HG02943 (cell line): ENCODE results near the gene CHCHD10.

Experiments used
- ATAC-seq: cut with Tn5 transposase; IDR thresholded peaks from one replicate; pipeline ENCODE4 v1.9.1; 2021; ENCODE audit warnings: mild to moderate bottlenecking, low read depth, moderate library complexity; ENCODE audit not compliant: unreplicated experiment

Gene CHCHD10

DNA sequence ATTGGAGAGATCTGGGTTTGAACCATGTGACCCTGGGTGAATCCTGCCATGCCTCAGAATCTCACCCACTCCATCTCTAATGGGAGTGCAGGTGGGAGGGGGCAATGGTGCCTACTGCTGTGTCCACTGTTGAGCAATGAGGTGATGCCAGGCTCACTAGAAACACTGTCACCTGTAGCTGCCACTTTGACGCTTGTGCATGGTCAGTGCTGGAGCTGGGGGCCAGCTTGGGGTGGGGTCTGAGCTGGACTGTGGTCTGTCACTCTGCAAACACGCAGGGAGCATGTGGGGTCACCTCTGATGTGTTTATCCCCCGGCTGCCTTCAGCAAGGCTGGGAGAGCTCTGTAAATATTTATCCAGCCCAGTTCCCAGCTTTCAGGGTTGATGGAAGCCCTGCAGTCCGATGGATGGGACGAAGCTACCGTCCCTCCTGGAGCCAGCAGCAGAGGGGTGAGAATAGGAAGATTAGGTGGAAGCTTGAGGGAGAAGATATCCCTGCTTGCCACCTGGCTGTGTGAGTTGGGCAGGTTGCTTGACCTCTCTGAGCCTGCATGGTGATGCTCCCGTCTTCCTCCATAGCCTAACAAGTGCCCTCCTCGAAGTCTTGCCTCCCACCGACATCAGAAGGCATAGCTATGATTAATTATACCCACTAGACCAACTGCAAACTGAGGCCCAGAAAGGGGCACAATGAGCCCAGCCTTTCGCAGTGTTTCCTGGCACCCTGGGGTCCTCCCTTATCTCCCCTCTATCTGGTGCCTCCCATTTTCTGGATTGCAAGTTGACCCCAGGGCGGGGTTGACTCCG, 6.5 kb upstream of the CHCHD10 start:
- ATAC-seq, result no peak

DNA sequence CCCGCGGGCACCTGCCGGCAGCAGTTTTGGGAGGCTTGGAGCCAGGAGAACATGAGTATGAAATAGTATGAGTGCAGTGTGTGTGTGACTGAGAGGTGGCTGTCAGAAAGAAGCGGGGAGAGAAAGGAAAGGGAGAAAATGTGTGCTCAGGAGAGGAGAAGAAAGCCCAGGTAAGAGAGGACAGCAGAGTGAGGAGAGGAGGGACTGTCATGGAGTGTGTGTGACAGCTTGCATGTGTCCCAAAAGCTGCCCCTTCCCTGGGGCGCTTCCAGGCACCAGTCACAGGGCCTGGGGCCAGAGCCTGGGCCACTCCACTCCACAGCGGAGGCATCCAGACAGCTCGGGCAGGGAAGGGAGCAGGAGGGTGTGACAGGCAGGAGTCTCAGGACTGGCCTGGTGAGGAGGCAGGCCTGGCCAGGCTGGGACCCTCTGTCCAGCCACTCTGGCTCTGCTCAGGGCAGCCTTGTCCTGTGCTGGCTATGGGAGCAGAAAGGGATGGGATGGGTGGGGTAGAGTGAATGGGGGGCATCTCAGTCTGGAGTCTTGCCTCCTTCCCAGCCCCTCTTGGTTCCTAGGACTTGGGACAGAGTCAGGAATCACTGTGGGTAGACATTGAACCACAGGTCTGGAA, 5.8 kb upstream of the CHCHD10 start:
- no peak for ATAC-seq

DNA sequence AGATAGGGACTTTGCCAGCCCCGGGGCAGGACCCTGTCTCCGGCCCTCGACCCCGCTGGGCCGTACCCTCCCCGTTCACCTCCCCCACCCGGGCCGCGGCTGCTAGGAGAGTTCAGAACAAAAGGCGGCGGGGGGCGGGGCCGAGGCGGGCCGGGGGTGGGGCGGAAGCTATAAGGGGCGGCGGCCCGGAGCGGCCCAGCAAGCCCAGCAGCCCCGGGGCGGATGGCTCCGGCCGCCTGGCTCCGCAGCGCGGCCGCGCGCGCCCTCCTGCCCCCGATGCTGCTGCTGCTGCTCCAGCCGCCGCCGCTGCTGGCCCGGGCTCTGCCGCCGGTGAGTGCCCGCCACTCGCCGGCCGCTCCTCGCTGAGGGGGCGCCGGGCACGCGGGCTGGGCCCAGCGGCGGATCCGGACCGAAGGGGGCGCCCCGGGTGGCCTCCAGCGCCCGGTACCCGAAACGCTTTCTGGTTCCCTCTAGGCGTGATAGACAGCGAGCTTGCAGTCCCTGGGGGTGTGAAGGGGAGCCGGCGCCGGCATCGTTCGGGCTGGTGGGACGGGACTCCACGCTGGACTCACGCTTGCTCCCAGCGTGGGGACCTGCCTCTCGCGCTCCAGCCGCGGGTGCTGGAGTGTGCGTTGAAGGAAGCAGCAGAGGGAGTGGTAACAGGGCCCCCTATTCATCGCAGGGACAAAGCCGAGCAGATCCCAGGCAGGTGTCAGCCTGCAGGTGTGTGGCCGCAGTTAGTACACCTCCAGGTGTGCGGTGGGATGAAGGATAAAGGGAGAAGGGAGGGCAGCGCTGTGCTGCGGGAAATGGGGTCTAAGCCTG, 5.1 kb upstream of the CHCHD10 start, which contains the start of gene MMP11:
Gene MMP11 (plus strand): TSS at position 201 of the 825 bp plus-strand sequence. CDS start 22 bp downstream, at position 223.
- ATAC-seq, result no peak

DNA sequence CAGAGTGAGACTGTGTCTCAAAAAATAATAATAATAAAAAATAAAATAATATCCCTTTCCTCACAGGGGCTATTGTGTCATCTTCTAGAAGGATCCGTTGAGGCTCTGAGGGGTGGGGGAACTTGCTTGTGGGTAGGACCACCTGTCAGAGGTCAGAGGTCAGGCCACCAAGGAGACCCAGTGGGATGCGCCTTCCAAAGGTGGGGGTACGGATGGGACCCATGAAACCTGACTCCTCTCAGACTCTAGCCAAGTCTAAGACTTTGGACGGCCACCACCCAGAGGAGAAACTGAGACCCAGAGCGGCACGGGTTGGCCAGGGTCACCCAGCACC, 4.5 kb upstream of the CHCHD10 start:
- ATAC-seq, result no peak

DNA sequence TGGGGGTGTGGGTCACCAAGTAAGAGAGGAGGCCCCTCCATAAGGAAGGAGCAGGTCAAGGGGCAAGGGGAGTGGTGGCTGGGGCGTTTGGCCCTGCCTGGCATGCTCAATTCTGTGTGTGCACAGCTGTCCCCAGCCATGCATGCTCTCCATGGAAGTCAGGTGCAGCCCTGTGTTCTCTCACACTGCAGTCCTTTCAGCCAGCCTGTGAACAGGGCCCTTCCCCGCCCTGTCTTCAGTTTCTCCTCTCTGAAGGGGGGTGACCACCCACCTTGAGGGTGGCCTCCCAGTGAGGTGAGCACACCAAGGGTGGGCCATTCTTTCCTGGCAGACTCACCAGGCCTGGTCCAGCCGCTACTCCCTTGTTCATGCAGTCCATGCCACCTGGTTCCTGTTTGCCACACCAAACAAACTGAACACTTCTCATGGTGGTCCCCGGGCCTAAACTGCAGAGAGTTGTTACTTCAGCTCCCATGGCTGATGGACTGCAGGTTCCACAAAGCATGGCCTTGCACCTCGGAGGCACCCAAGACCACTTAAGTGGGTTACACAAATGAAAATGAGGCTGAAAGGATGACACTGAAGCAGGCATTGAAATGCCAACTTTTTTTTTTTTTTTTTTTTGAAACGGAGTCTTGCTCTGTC, 1.7 kb upstream of the CHCHD10 start:
- no peak for ATAC-seq

DNA sequence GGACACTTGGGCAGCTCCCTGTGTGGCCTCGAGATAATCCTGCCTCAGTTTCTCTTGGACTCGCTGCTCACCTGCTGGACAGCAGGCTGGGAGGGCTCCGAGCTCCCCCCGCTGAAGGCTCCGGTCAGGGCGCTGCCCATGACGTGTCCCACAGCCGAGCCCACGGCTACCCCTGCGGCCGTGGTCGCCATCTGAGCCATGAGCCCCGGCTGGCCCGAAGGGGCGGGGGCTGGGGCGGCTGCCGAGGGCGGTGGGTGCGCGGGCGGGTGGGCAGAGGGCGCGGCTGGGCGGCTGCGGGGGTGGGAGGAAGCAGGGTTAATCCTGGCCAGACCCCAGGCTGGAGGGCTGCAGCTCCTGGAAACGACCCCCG, 484 bp downstream of the CHCHD10 start:
- no peak for ATAC-seq

DNA sequence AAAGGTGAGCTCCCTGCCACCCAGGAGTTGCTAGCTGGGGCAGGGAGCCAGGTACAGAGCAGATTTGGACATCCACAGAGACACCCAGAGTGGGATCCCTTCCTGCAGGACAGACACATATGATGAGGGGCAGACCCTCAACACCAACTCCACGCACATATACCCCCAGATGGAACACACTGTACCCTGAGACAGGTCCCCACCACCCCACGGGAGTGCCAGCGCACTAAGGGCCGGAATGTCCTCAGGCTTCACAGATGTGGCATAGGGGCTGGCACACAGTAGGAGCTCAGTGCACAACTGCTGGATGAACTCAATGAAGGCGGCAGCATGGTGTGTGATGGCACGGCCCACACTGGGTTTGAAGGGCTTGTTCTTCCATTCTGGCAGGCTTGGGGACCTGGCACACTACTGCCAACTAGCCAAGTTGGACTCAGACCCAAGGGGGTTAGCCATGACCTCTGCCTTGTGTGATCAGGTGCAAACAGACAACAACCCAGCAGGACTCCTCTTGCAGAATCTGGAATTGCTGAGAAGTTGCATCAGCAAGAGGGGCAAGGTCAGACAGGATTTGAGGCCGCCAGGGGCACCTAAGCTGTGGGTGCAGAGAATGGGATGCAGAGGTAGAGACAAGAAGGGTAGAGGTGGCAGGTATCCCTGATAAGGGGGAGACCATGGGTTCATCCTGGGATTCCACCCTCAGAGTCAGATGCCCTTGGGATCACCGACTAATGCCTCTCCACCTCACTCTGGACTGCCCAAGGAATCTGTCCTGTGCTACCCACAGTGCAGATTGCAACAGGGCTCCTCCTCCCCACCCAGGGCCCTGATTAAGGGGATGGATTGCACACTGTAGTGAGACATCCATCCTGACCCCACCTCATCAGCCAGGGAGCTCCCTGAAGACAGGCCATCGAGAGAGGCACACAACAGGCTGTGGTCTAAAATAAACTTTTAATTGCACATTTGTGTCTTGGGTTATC, 2.6 kb downstream of the CHCHD10 start:
- no peak for ATAC-seq

DNA sequence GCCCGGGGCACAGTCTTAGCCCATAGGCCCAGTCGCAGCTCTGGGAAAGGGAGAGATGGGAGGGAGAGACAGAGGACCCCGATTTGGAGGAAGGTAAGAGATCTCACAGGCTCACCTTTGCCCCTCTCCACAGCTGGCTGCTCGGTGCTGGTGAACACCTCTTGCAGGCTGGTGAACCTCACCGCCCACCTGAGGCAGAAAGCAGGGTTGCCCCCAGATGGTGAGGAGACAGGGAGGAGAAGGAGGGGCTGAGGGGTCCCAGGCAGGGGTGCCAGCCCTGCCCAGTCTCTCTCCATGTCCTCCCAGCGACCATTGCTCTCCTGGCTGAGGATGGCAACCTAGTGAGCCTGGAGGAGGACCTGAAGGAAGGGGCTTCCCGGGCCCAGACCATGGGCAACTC, 3.8 kb downstream of the CHCHD10 start:
- no peak for ATAC-seq

DNA sequence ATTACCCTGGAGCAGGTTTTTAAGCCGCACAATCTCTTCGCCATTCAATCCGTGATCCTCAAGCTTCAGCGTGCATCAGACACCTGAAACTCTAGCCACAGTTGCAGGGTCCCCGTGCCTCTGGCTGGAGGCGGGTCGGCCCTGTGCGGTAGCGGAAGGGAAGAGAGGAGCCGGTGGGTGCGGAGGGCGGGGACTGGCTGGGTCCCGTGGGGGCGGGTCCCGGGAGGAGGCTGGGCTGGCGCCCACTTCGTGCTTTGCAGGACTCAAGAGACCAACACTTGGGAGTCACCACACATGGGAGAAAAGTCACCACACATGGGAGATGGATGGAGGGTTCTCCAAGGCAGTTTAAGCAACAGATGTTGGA, 4.2 kb downstream of the CHCHD10 start:
- no peak for ATAC-seq

DNA sequence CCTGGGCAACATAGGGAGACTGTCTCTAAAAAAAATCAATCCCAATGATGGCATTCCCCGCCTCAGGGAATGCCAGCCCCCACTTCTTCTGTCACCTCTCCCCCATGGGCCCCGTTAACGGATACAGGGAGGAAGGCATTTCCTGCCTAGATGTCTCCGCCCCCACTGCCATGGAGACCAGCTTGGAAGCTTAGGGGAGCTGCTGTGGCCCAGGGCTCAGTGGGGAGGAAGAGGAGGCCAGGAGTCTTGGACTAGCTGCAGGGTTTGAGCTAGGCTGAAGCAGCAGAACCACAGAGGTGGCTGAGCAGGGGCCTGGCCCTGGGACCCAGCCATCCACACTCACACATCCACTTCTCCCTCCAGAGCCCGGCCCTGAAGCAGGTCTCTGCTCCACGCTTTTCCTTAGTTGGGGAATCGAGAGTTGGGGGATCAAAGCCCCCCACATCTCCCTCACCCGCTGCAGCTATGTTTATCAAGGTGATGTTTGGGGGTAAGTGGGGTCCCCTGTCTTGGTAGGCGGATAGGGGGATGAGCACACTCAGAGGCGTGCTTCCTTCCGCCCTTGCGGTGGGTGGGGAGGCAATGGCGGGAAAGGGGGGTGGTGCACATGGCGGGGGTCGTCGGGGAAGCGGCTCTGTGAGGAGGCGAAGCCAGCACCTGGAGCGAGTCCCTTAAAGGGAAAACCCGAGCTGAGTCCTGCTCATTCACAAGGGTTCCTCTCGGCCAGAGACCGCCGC, 4.8 kb downstream of the CHCHD10 start, which contains the start of gene C22orf15:
Gene C22orf15 (plus strand): TSS at position 149 of the 737 bp plus-strand sequence. CDS start 317 bp downstream, at position 466.
- ATAC-seq, result no peak

DNA sequence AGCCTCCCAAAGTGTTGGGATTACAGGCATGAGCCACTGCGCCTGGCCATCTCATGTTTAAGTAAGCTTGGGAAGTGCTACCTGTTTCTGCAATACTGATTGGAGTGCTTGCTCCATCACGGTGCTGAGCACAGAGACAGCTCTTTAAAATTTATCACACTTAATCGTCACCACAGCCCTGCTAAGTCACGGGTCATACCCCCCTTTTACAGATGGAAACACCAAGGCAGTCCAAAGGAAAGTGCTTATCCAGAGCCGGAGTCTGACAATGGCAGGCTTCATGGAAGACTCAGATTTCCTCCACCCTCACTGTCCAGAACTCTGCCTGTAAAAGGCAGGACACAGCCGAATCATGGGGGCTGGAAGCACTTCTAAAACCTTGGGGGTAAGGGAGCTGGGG, 7.7 kb downstream of the CHCHD10 start:
- no peak for ATAC-seq

DNA sequence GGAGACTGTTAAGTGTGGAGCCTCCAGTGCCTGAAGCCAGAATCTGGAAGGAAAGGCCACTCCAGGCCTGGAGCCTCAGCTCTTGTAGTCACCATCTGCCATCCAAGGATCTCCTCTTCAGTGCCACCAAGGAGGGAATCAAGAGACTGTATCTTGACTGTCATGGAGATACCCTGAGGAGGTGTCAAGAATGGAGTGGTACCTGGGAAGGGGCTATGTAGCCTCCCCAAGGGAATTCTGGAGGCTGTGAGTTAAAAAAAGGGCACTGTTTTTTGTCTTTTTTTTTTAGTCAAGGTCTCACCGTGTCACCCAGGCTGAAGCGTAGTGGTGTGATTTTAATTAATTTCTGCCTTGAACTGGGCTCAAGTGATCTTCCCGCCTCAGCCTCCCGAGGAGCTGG, 8.2 kb downstream of the CHCHD10 start:
- ATAC-seq, result no peak

DNA sequence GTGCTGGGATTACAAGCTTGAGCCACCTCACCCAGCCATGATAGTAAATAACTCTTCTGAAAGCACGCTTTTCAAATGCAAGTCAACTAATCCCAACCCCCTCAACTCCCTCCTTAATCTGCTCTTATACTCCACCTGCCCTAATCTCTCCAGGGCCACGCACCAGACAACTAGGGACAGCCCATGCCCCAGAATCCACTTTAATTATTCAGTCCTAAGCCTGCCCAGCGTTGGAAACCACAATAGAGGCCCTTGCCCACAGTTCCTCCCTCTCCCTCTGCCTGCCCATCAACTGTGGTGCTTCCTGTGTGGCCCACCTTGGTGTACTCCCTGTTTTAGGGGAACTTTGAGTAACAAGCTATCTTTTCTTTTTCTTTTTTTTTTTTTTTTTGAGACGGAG, 10.9 kb downstream of the CHCHD10 start:
- ATAC-seq, result no peak

DNA sequence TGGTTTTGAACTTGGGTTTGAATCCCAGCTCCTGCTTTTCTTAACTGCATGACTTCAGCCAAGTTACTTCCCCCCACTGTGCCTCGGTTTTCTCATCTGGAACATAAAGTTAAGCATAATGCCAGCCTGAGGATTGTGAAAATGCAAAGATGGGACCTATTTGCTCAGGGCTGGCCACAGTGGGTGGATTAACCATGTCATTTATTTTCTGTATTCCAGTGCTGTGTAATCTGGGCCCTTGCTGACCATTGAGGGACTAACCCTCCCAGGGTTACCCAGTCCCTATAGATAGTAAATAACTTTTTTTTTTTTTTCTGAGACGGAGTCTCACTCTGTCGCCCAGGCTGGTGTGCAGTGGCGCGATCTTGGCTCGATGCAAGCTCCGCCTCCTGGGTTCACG, 12.1 kb downstream of the CHCHD10 start:
- ATAC-seq, result no peak

DNA sequence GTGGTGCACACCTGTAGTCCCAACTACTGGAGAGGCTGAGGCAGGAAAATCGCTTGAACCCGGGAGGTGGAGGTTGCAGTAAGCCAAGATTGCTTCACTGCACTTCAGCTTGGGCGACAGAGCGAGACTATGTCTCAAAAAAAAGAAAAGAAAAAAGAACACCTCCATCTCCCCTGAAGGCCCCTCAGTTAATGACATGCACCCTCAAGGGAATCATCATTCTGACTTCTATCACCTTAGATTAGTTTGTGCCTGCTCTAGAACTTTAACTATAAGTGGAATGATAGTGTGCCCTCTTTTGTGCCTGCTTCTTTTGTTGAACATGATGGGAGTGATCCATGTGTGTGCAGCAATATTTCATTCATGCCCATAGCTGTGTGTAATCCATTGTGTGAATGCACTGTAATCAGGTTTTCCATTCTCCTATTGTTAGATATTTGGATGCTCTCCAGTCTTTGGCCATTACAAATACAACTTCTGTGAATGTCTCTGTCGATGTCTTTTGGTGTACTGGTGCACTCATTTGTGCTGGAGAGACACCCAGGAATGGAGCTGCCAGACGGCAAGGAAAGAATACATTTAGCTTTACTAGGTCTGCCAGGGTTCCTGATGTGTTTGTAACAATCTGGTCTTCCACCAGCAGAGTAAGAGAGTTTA, 12.7 kb downstream of the CHCHD10 start:
- no peak for ATAC-seq

DNA sequence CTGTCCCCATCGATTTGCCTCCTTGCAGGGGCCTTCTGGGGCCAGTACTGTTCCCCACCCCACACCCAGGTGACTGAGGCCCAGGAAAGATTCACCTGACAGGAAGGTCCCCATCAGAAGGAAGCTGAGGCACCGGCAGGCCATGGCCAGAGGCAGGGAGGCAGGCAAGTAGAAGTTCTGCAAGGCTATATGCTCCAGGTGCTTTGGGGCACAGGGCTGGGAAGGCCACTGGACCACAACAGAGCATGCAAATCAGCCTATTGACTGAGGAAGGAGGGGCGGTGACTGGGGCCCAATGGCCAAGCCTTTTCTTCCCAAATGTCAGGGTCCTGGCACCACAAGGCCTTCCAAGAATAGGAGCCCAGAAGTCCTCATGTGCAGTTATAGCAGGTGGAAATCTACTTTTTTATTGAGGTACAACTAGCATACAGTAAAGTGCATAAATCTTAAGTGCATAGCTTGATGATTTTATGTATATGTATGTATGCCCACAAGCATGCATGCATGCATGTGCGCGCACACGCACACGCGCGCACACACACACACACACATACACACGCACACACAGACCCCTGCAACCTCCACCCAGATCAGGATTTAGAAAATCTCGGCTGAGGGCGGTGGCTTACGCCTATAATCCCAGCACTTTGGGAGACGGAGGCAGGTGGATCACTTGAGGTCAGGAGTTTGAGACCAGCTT, 13.4 kb downstream of the CHCHD10 start, which contains the start of gene VPREB3:
Gene VPREB3 (minus strand): TSS at position 206 of the 700 bp plus-strand sequence. CDS start 62 bp downstream, at position 144.
- ATAC-seq, result no peak

DNA sequence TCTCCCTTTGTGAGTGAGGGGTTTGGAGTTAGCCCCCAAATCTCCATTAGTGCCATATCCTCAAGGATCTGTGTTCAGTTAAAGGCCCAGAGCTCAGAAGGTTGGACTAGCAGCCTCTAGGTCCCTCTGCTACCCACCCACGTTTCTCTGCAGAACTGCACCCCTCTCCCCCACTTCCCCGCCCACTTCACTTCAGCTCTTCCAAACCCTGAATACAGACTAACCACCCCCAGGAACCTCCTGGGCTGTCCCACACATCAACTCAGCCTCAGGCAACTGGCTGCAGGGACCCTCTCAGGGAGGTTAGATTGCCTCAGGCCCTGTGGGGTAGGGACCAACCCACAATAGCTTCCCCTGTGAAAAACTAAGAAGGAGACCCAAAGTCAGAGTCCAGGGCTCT, 14.4 kb downstream of the CHCHD10 start:
- ATAC-seq, result no peak

DNA sequence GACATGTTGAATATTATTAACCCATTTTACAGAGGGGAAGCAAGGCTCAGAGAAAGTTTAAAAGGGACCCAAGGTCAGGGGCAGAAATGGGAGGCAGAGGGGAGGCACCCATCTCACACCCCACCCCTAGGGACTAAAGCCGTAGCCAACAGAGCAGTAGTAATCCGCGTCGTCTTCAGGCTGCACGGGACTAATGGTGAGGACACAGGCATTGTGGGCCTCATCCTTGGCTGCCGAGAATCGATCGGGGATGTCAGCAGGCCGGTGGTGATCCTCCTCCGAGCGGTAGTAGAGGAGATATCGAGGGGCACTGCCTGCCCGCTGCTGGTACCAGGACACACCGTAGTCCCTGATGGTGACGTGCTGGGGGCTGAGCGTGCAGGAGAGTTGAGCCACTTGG, 15.0 kb downstream of the CHCHD10 start:
- no peak for ATAC-seq
